ENCODE results near the gene CALB2. TPM values are rescaled to one million over a fixed set of nuclear protein-coding genes. Genes with fewer than 3 reads are reported as not detected.

The CALB2 gene
- total RNA-seq, 2 donors from 2014 or later = 0.81 TPM; not detected in 1

GRCh38 chr16:71429581-71429980 lies 71.1 kb downstream of the CALB2 start:
- Histone ChIP-seq H3K4me3 (no peak overlapping the region), H3K4me1 (ENCODE audit: control insufficient read depth in 1 of 2, low read depth in 2 of 2) (no peaks in the 10 kb centered on the region), H3K9me3 (no peaks in the 10 kb centered on the region), H3K27me3 (replicated peaks; ENCODE audit: insufficient read depth) (no peaks in the 10 kb centered on the region), H3K36me3 (no peaks in the 10 kb centered on the region), H3K27ac (no peak overlapping the region)
- TF ChIP-seq CTCF (IDR thresholded peaks at IDR 0.05) = no peak
- DNase-seq (ENCODE audit: low spot score) = no peak
- ATAC-seq (ENCODE audit: insufficient number of reproducible peaks, low FRiP score, low read depth) = no peak

DNA sequence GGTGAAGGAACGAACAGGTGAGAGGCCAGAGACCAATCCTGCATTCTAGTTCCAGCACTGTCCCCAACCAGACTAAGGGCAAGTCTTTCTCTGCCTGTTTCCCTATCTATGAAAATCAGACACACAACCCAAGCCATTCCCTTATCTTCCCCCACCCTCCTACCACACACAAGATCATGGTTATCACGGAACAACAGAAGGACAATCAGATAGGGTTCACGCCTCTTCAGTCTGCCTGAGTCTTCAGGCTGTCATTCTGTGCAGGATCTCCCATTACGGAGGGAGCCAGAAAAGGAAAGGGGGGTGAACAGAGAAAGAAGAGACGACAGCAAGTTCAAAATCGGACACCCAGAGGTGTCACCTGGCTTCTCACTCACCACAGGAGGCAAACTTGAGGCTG lies 72.2 kb downstream of the CALB2 start:
- H3K4me3 ChIP-seq = no peak overlapping the region
- no peak for ATAC-seq (ENCODE audit: insufficient number of reproducible peaks, low FRiP score, low read depth)
- H3K27me3 ChIP-seq (replicated peaks; ENCODE audit: insufficient read depth) = no peaks in the 10 kb centered on the region
- no peaks in the 10 kb centered on the region for H3K4me1 ChIP-seq (ENCODE audit: control insufficient read depth in 1 of 2, low read depth in 2 of 2)
- H3K36me3 ChIP-seq = no peaks in the 10 kb centered on the region
- H3K27ac ChIP-seq = no peak overlapping the region
- no peak for TF ChIP-seq CTCF (IDR thresholded peaks at IDR 0.05)
- DNase-seq (ENCODE audit: low spot score) = no peak
- no peaks in the 10 kb centered on the region for H3K9me3 ChIP-seq

DNA sequence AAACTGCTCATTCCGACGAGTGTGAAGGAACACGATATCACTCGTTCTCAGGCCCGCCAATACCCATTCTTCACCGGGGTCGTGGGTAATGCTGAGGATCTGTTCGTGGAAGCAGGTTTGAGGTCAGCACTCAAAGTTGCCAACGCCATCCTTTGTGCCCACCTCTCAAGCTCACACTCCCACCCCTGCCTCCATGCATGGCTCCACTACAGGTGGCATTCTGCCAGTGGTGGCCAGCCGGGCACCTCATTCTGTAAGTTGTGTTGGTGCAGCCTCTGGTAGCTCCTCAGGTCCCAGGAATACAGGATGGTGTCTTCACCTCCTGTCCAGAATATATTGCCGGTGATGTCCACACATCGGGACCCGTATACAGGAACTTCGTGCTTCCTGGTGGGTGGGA lies 72.7 kb downstream of the CALB2 start:
- DNase-seq (ENCODE audit: low spot score) = no peak
- Histone ChIP-seq H3K27me3 (replicated peaks; ENCODE audit: insufficient read depth) (no peaks in the 10 kb centered on the region), H3K9me3 (no peaks in the 10 kb centered on the region), H3K36me3 (no peaks in the 10 kb centered on the region), H3K4me3 (no peak overlapping the region), H3K4me1 (ENCODE audit: control insufficient read depth in 1 of 2, low read depth in 2 of 2) (no peaks in the 10 kb centered on the region), H3K27ac (no peak overlapping the region)
- peak; percentile 39 for ATAC-seq (ENCODE audit: insufficient number of reproducible peaks, low FRiP score, low read depth)
- TF ChIP-seq CTCF (IDR thresholded peaks at IDR 0.05) = no peak

GRCh38 chr16:71431991-71432390 lies 73.5 kb downstream of the CALB2 start:
- Histone ChIP-seq H3K4me1 (ENCODE audit: control insufficient read depth in 1 of 2, low read depth in 2 of 2) (no peaks in the 10 kb centered on the region), H3K4me3 (no peak overlapping the region), H3K36me3 (no peaks in the 10 kb centered on the region), H3K27ac (no peak overlapping the region), H3K27me3 (replicated peaks; ENCODE audit: insufficient read depth) (no peaks in the 10 kb centered on the region), H3K9me3 (no peaks in the 10 kb centered on the region)
- TF ChIP-seq CTCF (IDR thresholded peaks at IDR 0.05) = no peak
- DNase-seq (ENCODE audit: low spot score) (no peak), ATAC-seq (ENCODE audit: insufficient number of reproducible peaks, low FRiP score, low read depth) (no peak)

- TF ChIP-seq CTCF (IDR thresholded peaks at IDR 0.05) = no peak
- H3K4me1 ChIP-seq (ENCODE audit: control insufficient read depth in 1 of 2, low read depth in 2 of 2) = no peaks in the 10 kb centered on the region
- ATAC-seq (ENCODE audit: insufficient number of reproducible peaks, low FRiP score, low read depth) = no peak
- no peak for DNase-seq (ENCODE audit: low spot score)
- H3K27me3 ChIP-seq (replicated peaks; ENCODE audit: insufficient read depth) = no peaks in the 10 kb centered on the region
- H3K36me3 ChIP-seq = no peaks in the 10 kb centered on the region
- H3K27ac ChIP-seq = no peak overlapping the region
- H3K9me3 ChIP-seq = no peaks in the 10 kb centered on the region
- no peak overlapping the region for H3K4me3 ChIP-seq
Observed at GRCh38 chr16:71432906-71433305, 74.4 kb downstream of the CALB2 start.
